Ovary (tissue), 3 donors: ENCODE data around the gene LRMDA.

ENCODE experiments used
- POLR2A ChIP-seq: fragments of 450-650 bp; IDR thresholded peaks from one replicate; pipeline ENCODE4 v1.6.1; 2017; ENCODE audit warnings: antibody characterized with exemption, mild to moderate bottlenecking, moderate library complexity
- TF ChIP-seq, protein P1 (sequence below), 3 donors: fragments of 450-650 bp in 2 of 3; fragments of 200-600 bp in 1 of 3; IDR thresholded peaks; one replicate each; pipeline versions ENCODE4 v1.5.1 to v1.8.0; 2016 to 2022; ENCODE audit warnings: antibody characterized with exemption in 3 of 3, mild to moderate bottlenecking in 1 of 3
- donor health status: DM: no; HTN: no; CAD: no.

DNA sequence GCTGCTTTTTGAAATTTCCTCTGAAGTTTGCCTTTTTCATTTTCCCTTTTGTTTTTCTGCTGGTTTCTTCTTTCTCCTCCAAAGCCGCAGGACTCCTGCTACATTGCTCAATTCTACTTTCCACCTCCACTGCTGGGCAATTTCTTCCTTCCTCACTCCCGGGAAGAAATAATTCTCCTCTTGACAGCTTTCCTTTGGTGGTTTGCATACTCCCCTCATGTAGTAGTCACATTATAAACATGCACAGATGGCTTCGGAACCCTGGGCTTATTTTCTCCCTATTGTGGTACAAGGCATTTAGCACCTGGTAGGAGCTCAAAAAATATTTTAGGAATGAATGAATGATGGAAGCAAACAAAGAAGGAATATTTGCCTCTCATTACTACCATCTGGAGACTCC, 977.2 kb downstream of the LRMDA start:
- TF ChIP-seq, protein P1, sequence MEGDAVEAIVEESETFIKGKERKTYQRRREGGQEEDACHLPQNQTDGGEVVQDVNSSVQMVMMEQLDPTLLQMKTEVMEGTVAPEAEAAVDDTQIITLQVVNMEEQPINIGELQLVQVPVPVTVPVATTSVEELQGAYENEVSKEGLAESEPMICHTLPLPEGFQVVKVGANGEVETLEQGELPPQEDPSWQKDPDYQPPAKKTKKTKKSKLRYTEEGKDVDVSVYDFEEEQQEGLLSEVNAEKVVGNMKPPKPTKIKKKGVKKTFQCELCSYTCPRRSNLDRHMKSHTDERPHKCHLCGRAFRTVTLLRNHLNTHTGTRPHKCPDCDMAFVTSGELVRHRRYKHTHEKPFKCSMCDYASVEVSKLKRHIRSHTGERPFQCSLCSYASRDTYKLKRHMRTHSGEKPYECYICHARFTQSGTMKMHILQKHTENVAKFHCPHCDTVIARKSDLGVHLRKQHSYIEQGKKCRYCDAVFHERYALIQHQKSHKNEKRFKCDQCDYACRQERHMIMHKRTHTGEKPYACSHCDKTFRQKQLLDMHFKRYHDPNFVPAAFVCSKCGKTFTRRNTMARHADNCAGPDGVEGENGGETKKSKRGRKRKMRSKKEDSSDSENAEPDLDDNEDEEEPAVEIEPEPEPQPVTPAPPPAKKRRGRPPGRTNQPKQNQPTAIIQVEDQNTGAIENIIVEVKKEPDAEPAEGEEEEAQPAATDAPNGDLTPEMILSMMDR (IDR thresholded peaks at IDR 0.05): no peak
- TF ChIP-seq POLR2A: no peak
